SK-N-MC (cell line): Measurements from ENCODE around the gene SH3RF3.

Experiments used
- EZH2 ChIP-seq: fragments of 200-600 bp; sonication (generic); IDR thresholded peaks from one replicate; pipeline ENCODE4 v1.6.1; 2017; ENCODE audit warnings: antibody characterized with exemption
- POLR2AphosphoS5 ChIP-seq: IDR thresholded peaks from 2 replicates; pipeline ENCODE4 v1.6.1; 2012; ENCODE audit warnings: mild to moderate bottlenecking, low read depth, low read length, borderline replicate concordance

DNA sequence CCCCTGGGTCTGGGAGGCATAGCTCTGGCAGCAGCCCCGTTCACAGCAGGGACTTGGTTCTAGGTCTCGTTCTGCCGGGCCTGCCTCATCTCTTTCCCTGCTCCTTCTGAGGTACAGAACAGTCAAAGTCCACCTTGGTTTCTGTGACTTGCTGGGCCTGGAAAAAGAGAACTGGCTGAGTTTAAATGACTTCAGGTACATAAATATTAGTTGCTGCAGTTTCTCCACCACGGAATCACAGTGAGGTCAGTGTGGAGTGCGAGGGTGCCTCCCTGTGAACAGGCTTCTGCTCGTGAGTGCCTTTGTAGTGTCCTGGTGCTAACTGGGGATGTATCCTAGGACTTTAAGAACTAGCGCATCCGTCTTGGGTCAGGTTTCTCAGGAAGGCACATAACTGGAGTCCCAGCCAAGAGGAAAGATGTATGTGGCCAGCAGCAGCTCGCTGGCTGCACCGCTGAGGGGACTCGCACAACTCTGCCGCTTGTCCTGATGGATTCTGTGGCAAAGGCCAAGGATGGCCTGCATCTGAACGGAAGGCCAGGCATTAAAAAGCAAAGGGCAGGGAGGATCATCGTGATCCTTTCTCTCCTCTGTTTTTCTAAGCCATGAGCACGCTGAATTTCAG lies 188.6 kb downstream of the SH3RF3 start:
- TF ChIP-seq EZH2 (no peak), POLR2AphosphoS5 (no peak)
